GM12801 (cell line): ENCODE results near the gene TANGO6.

Experiments
- CTCF ChIP-seq: IDR thresholded peaks from one replicate; pipeline ENCODE4 v1.5.1; 2011; ENCODE audit warnings: control low read depth; ENCODE audit not compliant: insufficient read length; ENCODE audit errors: extremely low read depth

The TANGO6 gene

GRCh38 chr16:69003500-69003899, 160.2 kb downstream of the TANGO6 start:
- TF ChIP-seq CTCF: no peak

GRCh38 chr16:69005641-69006355, 162.5 kb downstream of the TANGO6 start:
- TF ChIP-seq CTCF: no peak

GRCh38 chr16:69012906-69013305, 169.6 kb downstream of the TANGO6 start:
- TF ChIP-seq CTCF: no peak

GRCh38 chr16:69013991-69014390, 170.7 kb downstream of the TANGO6 start:
- no peak for TF ChIP-seq CTCF

GRCh38 chr16:69014811-69015210, 171.5 kb downstream of the TANGO6 start:
- no peak for TF ChIP-seq CTCF

- TF ChIP-seq CTCF: no peak
Measured at GRCh38 chr16:69017036-69017783, 173.9 kb downstream of the TANGO6 start.

- TF ChIP-seq CTCF: no peak
Measured at GRCh38 chr16:69019811-69020210, 176.5 kb downstream of the TANGO6 start.
